ENCODE data around the gene GBP6.
"Not testable (repeated sequence)": the region's sequence is repeated elsewhere in the genome, so short reads cannot be mapped to it uniquely, and the experiment has no call there.

Gene GBP6

DNA sequence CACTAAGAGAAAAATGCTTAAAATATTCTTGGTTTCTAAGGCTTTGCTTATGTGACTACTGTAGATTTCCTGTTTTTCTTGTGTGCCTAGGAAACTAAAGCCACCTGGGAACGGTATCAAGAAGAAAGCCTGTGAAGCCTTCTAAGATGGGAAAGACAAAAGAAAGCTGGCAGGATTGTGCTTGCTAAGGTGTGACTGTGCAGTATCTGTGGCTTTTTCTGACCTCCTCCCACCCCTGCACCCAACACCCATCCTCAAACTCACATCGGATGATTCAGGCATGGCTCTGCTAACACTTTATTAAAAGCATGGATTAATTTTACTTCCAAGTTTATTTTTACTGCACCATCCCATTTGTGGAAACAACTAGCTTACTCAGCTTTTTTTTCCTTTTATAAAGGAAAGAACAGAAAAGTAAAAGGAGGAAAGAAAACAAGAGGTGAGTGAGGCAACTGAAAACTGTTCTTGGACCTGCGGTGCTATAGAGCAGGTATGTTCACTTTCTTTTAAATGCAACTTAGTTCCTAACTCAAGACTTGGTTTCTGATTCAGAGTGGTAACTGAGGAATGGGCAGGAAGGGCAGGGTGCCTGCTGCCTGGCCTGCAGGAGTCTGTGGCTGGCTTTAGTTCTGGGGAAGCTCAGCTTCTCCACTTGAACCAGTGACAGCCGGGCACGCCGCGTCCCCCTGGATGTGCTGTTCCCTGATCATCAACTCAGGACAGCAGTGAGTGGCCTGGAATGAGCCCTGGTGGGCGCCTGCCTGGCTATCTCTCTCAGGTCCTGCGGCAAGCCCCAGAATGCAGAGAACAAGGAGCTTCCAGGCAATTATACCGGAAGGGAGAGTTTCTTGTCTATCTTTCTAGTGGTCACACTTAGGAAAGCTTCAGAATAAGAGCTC is at the start of gene GBP6:
Gene GBP6 (plus strand): TSS at position 422 of the 899 bp plus-strand sequence. CDS start 4,493 bp downstream, outside the sequence.
- DNase-seq (ENCODE audit: low read depth) = no peak

DNA sequence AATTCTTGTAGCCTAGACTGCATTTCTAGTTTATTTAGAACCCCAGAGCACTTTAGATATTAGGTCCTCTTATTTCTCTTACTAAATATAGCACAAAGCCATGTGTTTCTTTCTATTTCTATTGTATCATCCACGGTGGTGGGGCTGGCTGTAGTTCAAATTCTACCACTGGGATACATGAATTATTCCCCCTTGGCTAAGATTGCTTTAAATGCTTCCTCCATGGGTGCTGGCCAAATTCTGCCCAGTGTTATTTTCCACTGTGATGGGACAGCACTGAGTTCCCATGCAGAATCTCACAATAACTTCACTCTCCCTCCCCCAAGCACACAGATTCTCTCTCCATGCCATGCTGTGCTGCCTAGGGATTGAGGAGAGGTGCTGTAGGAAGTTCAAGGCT is 41.5 kb upstream of the GBP6 start:
- DNase-seq (ENCODE audit: low read depth) = no peak

DNA sequence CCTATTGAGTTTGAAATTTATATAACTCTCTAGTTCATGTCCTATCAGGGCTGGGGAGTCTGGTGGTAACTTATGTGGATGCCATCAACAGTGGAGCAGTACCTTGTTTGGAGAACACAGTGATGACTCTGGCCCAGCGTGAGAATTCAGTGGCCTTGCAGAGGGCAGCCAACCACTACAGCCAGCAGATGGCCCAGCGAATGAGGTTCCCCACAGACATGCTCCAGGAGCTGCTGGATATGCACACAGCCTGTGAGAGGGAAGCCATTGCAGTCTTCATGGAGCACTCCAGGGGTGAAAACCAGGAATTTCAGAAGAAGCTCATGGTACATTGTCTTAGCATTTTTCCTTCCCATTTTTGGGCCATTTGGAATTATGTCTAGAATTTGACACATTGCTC is 32.0 kb upstream of the GBP6 start:
- DNase-seq (ENCODE audit: low read depth) = no peak

GRCh38 chr1:89332461-89332860 is 31.4 kb upstream of the GBP6 start:
- DNase-seq (ENCODE audit: low read depth) = no peak

DNA sequence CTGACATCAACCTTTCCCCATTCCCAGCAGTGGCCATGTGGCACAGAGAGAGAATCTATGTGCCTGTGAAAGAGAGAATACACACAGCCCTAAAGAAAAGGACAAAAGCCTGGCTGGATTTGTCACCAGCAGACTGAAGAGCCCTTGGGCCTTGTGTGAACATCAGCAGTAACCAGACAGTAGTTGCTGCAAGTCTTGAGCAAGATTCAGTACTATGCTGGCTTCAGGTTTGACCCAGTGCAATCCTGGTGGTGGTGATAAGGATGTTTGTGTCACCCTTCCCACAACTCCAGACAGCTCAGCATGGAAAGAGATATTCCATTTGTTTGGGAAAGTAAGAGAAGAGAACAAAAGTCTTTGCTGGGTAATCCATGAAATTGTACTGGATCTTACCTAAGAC is 28.4 kb upstream of the GBP6 start:
- DNase-seq (ENCODE audit: low read depth) = no peak

DNA sequence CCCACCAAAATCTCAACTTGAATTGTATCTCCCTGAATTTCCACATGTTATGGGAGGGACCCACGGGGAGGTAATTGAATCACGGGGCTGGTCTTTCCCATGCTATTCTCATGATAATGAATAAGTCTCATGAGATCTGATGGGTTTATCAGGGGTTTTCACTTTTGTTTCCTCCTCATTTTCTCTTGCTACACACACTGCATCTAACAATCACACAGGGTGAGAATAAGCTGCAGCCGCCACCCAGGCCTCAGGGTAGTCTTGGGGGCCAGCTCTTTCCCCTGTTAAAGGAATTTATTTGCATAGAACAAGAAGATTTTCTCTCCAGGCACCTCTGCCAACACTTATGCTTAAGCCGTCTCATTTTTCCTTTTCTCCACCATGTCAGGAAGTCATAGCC is 26.0 kb upstream of the GBP6 start:
- no peak for DNase-seq (ENCODE audit: low read depth)

- DNase-seq (ENCODE audit: low read depth) = no peak
These were observed 24.8 kb upstream of the GBP6 start for GRCh38 chr1:89339039-89339438.

DNA sequence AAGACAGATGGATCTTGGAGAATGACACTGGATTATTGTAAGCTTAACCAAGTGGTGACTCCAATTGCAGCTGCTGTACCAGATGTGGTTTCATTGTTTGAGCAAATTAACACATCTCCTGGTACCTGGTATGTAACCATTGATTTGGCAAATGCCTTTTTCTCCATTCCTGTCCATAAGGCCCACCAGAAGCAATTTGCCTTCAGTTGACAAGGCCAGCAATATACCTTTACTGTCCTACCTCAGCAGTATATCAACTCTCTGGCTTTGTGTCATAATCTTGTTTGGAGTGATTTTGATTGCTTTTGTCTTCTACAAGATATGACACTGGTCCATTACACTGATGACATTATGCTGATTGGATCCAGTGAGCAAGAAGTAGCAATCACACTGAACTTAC is 18.4 kb upstream of the GBP6 start:
- not testable (repeated sequence) for DNase-seq (ENCODE audit: low read depth)

GRCh38 chr1:89347296-89347695 is 16.6 kb upstream of the GBP6 start:
- no peak for DNase-seq (ENCODE audit: low read depth)

- no peak for DNase-seq (ENCODE audit: low read depth)
These were observed 13.6 kb upstream of the GBP6 start for GRCh38 chr1:89350298-89350697.

GRCh38 chr1:89351597-89352311 is 12.1 kb upstream of the GBP6 start:
- no peak for DNase-seq (ENCODE audit: low read depth)

GRCh38 chr1:89352421-89352820 is 11.4 kb upstream of the GBP6 start:
- DNase-seq (ENCODE audit: low read depth) = no peak

- no peak for DNase-seq (ENCODE audit: low read depth)
These were observed 9.7 kb upstream of the GBP6 start for GRCh38 chr1:89354205-89354604.

DNA sequence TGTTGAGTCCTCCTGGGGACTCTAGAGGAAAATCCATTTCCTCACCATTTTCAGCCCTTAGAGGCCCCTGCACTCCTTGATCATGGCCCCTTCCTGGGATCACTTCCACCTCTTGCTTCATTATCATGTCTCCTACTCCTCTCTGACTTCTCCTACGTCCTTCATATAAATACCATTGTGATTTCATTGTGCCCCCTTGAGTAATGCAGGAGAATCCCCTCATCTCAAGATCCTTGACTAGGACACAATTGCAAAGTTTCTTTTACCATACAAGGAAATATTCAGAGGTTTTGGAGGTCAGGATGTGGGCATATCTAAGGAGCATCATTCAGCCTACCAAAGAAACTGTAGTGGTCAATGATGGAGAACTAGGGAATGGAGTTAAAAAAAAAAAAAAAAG is 8.8 kb upstream of the GBP6 start:
- DNase-seq (ENCODE audit: low read depth) = no peak

- DNase-seq (ENCODE audit: low read depth) = no peak
These were observed 7.0 kb upstream of the GBP6 start for GRCh38 chr1:89356658-89357400.

DNA sequence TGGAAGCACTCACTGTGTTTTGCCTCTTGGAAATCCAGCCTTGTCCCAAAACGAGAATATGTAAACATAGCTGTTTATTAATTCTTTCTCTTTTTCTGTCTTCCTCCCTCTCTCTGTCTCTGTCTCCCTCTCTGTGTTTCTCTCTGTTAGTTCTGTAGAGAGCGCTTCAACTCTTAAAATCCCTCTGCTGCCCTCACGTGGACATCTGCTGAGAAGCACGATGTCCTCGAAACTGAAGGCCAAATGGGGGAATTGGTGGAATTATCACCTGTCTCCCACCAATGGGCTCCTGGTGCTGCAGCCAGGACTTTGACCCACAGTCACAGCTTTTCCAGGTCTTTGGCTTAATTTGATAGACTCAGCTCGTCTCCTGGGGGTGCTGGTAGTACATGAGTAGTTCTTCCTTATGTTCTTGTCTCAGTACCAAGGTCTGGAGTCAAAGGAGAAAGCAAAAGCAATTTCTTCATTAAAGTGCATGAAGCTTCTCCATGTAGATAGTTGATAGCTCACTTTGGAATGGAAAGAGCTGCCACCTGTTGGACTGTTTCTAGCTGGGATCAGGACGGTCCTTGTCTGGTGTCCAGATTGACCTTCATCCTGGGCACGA is 5.5 kb upstream of the GBP6 start:
- peak; percentile 28 for DNase-seq (ENCODE audit: low read depth)

DNA sequence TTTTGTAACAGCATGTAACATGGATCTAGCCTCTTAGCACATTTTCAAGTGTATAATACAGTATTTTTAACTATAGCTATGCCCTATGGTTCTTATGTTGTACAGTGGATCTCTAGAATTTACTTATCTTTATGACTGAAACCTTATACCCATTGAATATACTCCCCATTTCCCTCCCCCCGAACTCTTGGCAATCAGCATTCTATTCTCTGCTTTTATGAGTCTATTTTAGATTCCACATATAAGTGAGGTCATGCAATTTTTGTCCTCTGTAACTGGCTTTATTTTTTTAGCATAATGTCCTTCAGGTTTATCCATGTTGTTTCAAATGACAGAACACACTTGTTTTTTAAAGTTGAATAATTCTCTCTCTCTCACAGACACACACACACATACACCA is 3.1 kb upstream of the GBP6 start:
- DNase-seq (ENCODE audit: low read depth) = no peak

GRCh38 chr1:89361681-89362080 is 2.2 kb upstream of the GBP6 start:
- no peak for DNase-seq (ENCODE audit: low read depth)

DNA sequence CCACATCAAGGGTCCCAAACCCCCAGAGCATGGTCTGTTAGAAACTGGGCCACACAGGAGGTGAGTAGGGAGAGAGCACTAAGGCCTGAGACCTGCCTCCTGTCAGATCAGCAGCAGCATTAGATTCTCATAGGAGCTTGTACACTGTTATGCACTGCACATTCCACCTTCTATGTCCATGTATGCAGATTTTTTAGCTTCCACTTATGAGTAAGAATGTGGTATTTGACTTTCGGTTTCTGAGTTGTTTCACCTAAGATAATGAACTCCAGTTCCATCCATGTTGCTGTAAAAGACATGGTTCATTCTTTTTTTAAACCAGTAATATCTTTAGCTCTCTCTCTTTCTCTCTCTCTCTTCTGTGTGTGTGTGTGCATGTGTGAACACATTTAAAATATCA is 663 bp upstream of the GBP6 start:
- DNase-seq (ENCODE audit: low read depth) = no peak

- DNase-seq (ENCODE audit: low read depth) = no peak
These were observed 1.2 kb downstream of the GBP6 start for GRCh38 chr1:89364954-89365550.

DNA sequence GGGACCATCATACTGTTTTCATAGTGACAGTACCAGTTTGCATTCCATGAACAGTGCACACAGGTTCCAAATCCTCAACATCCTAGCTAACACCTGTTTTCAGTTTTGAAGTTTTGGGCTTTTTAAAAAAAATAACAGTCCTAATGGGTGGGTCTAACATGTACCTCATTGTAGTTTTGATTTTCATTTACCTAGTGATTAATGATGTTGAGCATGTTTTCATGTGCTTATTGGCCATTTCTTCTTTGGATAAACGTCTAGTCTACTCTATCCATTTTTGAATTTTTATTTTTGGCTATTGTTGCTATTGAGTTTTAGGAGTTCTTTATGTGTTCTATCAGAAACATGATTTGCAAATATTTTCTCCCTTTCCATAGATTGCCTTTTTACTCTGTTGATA is 3.4 kb downstream of the GBP6 start:
- DNase-seq (ENCODE audit: low read depth) = no peak

DNA sequence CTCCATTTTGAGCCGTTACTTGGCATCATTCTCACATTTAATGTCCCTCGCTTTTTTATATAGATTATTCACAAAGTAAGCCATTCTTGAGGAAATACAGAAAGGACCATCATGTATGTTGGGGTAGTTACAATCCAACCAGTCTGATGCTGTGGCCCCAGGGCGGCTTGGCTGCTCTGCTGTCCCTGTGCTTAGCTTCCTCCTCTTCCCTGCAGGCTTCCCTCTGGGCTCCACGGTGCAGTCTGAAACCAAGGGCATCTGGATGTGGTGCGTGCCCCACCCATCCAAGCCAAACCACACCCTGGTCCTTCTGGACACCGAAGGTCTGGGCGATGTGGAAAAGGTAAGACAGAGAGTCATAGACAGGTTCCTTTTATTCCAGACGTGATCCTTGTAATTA is 5.5 kb downstream of the GBP6 start:
- no peak for DNase-seq (ENCODE audit: low read depth)

Measured in non-pigmented ciliary epithelial cell (primary cell).